ENCODE results near the gene NFIB.
A peak's percentile ranks its signal among the peaks of the same experiment; 100 is the strongest.

NFIB gene

DNA sequence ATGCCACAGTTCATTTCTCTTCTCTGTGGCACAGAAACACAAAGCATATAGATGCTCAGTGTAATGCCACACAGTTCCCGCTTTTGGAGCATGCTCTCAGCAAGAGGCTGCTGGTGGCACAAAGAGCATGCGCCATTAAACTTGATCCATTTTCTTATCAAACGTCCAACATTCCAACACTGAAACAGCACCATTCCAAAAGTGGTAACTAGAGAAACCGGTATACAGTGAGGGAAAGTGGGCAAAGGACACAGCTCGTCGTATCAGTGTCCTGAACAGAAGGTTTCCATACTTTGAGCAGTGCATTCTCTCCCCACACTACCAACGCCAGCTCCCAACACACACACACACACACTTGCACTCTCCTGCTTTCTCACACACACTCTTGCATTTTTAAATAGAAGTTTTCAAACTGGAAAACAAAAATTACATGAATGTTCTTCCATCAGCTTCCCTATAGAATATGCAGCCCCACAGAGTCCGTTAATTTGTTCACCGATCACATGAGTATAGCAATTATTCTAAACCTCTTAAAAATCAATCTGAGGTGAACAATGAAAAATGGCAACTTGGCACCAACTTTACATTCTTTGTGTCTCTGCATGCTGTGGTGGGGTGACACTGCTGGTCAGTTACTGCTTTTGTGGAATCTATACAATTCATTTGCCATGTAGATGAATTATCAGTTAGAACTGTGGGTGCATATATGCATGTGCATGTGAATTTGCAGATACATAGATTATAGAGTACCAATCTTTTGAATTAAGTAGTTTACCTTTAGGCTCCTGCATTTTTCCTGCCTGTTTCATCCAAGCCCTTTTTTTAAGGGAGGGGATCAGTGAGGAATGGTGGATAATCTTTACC lies 5.7 kb downstream of the NFIB start:
- H3K4me1 ChIP-seq (ENCODE audit: control insufficient read depth, insufficient read depth, low read length): peaks cover 10% of the 10 kb centered on the region

DNA sequence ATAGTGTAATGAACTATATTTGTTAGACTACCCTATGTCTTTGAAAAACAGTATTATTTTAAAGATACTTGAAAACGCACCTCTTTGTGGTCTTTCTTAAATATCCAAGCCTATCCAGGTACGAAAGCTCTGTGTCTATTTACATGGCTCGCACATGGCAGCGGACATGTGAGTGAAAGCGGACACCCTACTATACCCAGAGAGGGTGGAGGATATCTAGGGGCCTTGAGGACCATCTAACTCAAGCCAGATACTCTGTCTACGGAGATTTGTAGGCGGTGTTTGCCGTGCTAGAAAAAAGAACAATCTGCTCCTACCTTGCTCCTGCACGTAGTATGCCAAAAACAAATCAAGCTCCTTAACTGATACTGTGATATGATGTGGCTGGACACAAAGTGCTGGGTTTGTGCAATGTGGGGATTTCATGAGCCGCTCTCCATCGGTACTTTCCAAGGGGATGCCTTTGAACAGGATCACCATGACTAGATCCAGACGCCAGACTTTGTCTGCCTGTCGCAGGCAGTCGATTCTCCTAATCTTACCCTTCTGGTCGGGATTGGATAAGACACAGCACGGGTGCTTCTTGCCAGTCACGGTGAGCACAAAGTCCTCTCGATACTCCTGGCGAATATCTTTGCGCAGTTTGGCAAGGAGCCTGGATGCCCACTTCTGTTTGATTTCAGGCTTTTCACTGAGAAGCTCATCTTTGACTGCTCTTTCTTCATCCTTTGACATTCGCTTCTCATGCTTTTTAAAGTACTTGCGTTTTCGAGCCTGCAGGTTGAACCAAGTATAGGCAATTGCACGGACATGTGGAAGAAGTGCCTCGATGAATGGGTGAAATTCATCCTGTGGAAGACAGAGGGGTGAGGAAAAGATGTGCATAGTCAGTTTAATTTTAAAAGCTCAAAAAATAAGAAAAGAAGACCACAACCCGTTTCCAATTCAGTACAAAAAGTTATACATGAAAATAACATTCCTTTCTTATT lies 7.0 kb downstream of the NFIB start:
- peaks cover 19% of the 10 kb centered on the region for H3K4me1 ChIP-seq (ENCODE audit: control insufficient read depth, insufficient read depth, low read length)
- H3K27me3 ChIP-seq (ENCODE audit: control insufficient read depth, insufficient read depth, low read length): no peaks in the 10 kb centered on the region
- H3K36me3 ChIP-seq (ENCODE audit: control insufficient read depth, insufficient read depth, low read length): no peaks in the 10 kb centered on the region
- H3K9me3 ChIP-seq (ENCODE audit: control insufficient read depth, low read length): no peaks in the 10 kb centered on the region
- no peak overlapping the region for H3K4me3 ChIP-seq (ENCODE audit: low read length)
- no peak overlapping the region for H3K9ac ChIP-seq (ENCODE audit: low read length)

More for the DNA sequence above, 5.7 kb downstream of the NFIB start:
- Histone ChIP-seq H3K9me3 (ENCODE audit: control insufficient read depth, low read length) (no peaks in the 10 kb centered on the region), H3K9ac (ENCODE audit: low read length) (peak overlapping the region; percentile 2), H3K4me3 (ENCODE audit: low read length) (peak overlapping the region; percentile 5), H3K36me3 (ENCODE audit: control insufficient read depth, insufficient read depth, low read length) (no peaks in the 10 kb centered on the region), H3K27me3 (ENCODE audit: control insufficient read depth, insufficient read depth, low read length) (no peaks in the 10 kb centered on the region)

DNA sequence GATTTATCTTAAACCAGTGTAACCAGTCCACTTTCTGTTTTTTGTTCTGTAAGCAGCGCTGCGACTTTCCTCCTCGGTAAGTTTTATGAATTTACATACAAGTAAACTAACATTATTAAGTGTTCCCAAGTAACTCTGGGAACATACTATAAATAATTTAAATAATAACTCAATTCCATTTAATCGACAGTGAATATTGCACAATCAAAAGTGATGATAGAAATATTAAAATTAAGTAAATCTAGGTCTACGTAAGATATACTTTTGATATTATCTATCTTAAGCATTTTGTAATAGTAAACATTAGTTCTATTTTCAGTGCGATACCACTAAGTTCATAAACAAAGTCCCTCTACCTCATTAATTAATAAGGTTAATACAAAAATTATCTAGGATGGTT lies 7.8 kb downstream of the NFIB start:
- no peak overlapping the region for H3K4me3 ChIP-seq (ENCODE audit: low read length)
- H3K9me3 ChIP-seq (ENCODE audit: control insufficient read depth, low read length): no peaks in the 10 kb centered on the region
- no peaks in the 10 kb centered on the region for H3K36me3 ChIP-seq (ENCODE audit: control insufficient read depth, insufficient read depth, low read length)
- H3K27me3 ChIP-seq (ENCODE audit: control insufficient read depth, insufficient read depth, low read length): no peaks in the 10 kb centered on the region
- H3K9ac ChIP-seq (ENCODE audit: low read length): no peak overlapping the region
- peaks cover 25% of the 10 kb centered on the region for H3K4me1 ChIP-seq (ENCODE audit: control insufficient read depth, insufficient read depth, low read length)

DNA sequence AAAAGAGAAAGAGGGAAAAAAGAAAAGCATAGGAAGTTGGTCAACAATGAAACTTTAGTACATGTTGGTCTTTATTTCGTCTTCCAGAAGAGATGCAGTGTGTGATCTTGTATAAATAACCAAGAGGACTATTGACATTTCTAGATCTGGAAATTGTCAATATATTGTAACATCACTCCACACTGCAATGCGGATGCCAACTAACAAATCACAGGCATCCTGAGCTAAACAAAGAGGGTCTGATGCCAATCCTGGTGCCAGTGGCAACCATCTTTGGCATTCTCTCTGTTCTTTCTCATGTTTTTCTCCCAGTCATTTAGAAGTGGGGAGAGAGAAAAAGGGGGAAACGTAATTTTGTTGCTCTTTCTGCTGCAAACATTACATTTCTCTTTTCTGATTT lies 9.7 kb downstream of the NFIB start:
- Histone ChIP-seq H3K4me3 (ENCODE audit: low read length) (no peak overlapping the region), H3K9ac (ENCODE audit: low read length) (no peak overlapping the region), H3K4me1 (ENCODE audit: control insufficient read depth, insufficient read depth, low read length) (peaks cover 29% of the 10 kb centered on the region), H3K36me3 (ENCODE audit: control insufficient read depth, insufficient read depth, low read length) (no peaks in the 10 kb centered on the region), H3K9me3 (ENCODE audit: control insufficient read depth, low read length) (no peaks in the 10 kb centered on the region), H3K27me3 (ENCODE audit: control insufficient read depth, insufficient read depth, low read length) (no peaks in the 10 kb centered on the region)

DNA sequence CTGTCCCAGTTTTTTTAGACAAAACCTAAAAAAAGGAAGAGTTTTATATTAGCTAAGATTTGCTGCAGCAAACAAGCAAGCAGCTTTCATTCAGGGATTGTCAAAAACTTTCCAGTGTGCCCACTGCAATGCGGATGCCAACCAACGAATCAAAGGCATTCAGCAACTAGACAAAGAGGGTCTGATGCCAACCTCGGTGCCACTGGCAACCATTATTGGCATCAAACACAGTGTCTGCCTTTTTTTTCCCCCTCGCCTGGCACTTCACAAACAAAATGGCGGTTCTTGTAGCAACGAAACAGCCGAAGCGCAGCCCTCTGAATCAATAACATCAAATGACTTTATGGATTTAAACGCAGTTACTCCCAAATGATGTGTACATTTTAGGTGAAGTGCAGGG lies 10.4 kb downstream of the NFIB start:
- Histone ChIP-seq H3K4me1 (ENCODE audit: control insufficient read depth, insufficient read depth, low read length) (peaks cover 25% of the 10 kb centered on the region), H3K9me3 (ENCODE audit: control insufficient read depth, low read length) (no peaks in the 10 kb centered on the region), H3K4me3 (ENCODE audit: low read length) (no peak overlapping the region), H3K27me3 (ENCODE audit: control insufficient read depth, insufficient read depth, low read length) (no peaks in the 10 kb centered on the region), H3K36me3 (ENCODE audit: control insufficient read depth, insufficient read depth, low read length) (no peaks in the 10 kb centered on the region), H3K9ac (ENCODE audit: low read length) (no peak overlapping the region)

DNA sequence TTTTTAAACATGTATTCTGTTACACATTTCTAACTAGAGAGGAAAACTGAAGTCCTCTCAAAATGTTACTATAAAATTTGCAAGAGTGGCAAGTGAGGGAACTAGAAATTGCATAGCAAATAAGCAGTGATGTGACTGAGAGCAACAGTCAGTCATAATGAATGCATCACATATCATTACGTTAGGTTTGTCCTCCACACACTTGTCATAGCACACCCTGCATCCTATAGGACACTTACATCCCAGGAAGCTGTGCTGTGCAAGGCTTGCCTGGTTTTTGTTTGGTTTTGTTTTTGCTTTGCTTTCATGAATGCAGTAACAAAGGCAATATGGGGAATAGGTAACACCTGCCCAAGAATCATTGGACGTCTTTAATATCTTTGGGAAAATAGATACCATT lies 10.8 kb downstream of the NFIB start:
- Histone ChIP-seq H3K4me3 (ENCODE audit: low read length) (no peak overlapping the region), H3K36me3 (ENCODE audit: control insufficient read depth, insufficient read depth, low read length) (no peaks in the 10 kb centered on the region), H3K9me3 (ENCODE audit: control insufficient read depth, low read length) (no peaks in the 10 kb centered on the region), H3K4me1 (ENCODE audit: control insufficient read depth, insufficient read depth, low read length) (peaks cover 22% of the 10 kb centered on the region), H3K9ac (ENCODE audit: low read length) (no peak overlapping the region), H3K27me3 (ENCODE audit: control insufficient read depth, insufficient read depth, low read length) (no peaks in the 10 kb centered on the region)

DNA sequence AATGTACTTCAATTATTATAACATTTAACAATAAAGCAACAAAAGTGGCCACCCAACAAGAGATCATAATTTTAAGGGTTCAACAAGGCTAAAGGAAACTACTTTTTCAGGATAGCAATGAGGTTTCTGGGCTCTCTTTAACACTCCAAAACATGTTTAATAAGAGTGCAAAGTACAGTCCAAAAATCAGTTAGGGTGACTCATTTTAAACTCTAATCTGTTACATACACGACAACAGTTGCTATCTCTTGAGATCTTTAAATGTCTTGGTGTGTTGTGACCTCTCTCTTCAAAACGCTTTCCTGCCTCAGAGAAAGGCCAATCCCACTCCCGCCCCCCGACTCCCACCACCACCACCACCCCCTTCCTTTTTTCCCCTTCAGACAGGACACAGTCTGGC lies 11.5 kb downstream of the NFIB start:
- Histone ChIP-seq H3K4me1 (ENCODE audit: control insufficient read depth, insufficient read depth, low read length) (peaks cover 22% of the 10 kb centered on the region), H3K36me3 (ENCODE audit: control insufficient read depth, insufficient read depth, low read length) (no peaks in the 10 kb centered on the region), H3K27me3 (ENCODE audit: control insufficient read depth, insufficient read depth, low read length) (no peaks in the 10 kb centered on the region), H3K9ac (ENCODE audit: low read length) (no peak overlapping the region), H3K4me3 (ENCODE audit: low read length) (no peak overlapping the region), H3K9me3 (ENCODE audit: control insufficient read depth, low read length) (no peaks in the 10 kb centered on the region)

DNA sequence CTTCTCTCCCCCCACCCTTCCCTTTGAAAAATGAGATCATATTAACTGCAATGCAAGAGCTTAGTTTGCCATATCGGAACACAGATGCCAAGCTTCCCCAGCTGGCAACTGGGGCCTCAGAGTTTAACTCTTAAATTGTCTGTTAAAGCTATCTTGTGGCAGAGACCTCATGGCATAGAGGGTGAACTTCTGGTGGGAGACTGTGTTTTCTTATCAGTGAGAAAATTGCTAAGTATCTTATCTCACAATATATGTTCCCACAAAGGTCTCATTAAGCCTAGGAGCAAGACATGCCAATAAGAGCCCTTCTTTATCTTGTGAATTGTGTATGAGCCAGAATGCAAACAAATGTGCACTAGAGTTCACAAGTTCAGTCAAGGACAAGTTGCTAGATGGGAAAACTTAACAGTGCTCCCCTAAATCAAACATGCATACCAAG lies 12.3 kb downstream of the NFIB start:
- Histone ChIP-seq H3K4me3 (ENCODE audit: low read length) (no peak overlapping the region), H3K9me3 (ENCODE audit: control insufficient read depth, low read length) (no peaks in the 10 kb centered on the region), H3K27me3 (ENCODE audit: control insufficient read depth, insufficient read depth, low read length) (no peaks in the 10 kb centered on the region), H3K9ac (ENCODE audit: low read length) (no peak overlapping the region), H3K4me1 (ENCODE audit: control insufficient read depth, insufficient read depth, low read length) (peaks cover 30% of the 10 kb centered on the region), H3K36me3 (ENCODE audit: control insufficient read depth, insufficient read depth, low read length) (no peaks in the 10 kb centered on the region)

DNA sequence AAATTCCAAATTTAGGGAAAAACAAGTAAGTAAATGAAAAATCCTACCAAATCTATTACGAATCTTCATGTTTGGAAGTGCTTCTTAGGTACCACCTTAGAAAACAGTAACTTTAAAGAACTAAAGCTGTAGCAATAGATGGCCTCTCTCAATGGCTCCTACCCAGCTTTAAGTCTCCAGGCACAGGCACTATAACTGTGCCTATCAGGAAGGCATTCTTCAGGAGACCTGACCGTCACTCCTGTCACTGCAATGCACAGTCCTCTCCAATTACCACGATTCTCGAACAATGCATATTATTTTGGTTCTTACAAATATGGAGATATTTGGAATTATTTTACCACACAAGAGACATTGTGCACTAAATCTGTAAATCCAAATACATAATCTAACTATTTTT lies 12.9 kb downstream of the NFIB start:
- Histone ChIP-seq H3K36me3 (ENCODE audit: control insufficient read depth, insufficient read depth, low read length) (no peaks in the 10 kb centered on the region), H3K9me3 (ENCODE audit: control insufficient read depth, low read length) (no peaks in the 10 kb centered on the region), H3K9ac (ENCODE audit: low read length) (no peak overlapping the region), H3K4me1 (ENCODE audit: control insufficient read depth, insufficient read depth, low read length) (peaks cover 32% of the 10 kb centered on the region), H3K4me3 (ENCODE audit: low read length) (no peak overlapping the region), H3K27me3 (ENCODE audit: control insufficient read depth, insufficient read depth, low read length) (no peaks in the 10 kb centered on the region)

DNA sequence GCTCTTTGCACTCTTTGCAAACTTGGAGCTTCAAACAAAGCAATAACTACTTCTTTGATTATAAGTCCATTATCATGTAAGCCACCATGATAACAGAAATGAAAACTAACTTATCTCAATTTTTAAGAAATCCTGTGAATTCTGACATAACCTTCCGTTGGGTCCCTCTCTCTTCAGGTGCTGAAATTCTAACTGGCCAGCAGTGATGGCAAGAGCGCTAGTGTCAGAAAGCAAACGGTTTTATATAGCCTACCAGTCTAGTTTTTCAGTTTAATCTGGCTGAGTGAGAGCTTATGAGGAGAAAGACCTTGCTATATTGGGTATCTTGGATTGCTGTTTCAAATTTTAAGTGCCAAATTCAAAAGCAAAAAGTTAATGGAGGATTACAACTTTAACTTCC lies 13.4 kb downstream of the NFIB start:
- H3K36me3 ChIP-seq (ENCODE audit: control insufficient read depth, insufficient read depth, low read length): no peaks in the 10 kb centered on the region
- no peak overlapping the region for H3K4me3 ChIP-seq (ENCODE audit: low read length)
- H3K9ac ChIP-seq (ENCODE audit: low read length): no peak overlapping the region
- no peaks in the 10 kb centered on the region for H3K27me3 ChIP-seq (ENCODE audit: control insufficient read depth, insufficient read depth, low read length)
- H3K4me1 ChIP-seq (ENCODE audit: control insufficient read depth, insufficient read depth, low read length): peaks cover 32% of the 10 kb centered on the region
- H3K9me3 ChIP-seq (ENCODE audit: control insufficient read depth, low read length): no peaks in the 10 kb centered on the region

DNA sequence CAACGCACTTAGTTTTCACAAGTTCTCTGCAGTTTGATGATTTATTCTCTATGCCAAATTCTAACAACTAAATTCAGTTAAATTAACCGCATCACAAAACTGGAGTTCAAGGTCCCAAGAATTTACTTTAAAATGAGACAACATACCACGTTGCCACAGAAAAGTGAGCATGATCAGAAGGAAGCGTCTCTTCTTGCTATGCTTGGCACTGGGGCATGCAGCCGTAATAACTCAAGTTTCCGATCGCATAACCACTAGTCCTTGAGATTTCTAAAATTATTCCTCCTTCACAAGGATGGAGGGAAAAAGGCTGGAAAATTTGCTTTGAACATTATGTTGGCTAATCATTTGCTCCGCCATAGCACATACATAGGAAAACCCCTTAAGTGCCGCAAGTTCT lies 13.9 kb downstream of the NFIB start:
- no peaks in the 10 kb centered on the region for H3K27me3 ChIP-seq (ENCODE audit: control insufficient read depth, insufficient read depth, low read length)
- no peaks in the 10 kb centered on the region for H3K9me3 ChIP-seq (ENCODE audit: control insufficient read depth, low read length)
- H3K4me3 ChIP-seq (ENCODE audit: low read length): no peak overlapping the region
- H3K9ac ChIP-seq (ENCODE audit: low read length): no peak overlapping the region
- H3K4me1 ChIP-seq (ENCODE audit: control insufficient read depth, insufficient read depth, low read length): peaks cover 32% of the 10 kb centered on the region
- H3K36me3 ChIP-seq (ENCODE audit: control insufficient read depth, insufficient read depth, low read length): no peaks in the 10 kb centered on the region

DNA sequence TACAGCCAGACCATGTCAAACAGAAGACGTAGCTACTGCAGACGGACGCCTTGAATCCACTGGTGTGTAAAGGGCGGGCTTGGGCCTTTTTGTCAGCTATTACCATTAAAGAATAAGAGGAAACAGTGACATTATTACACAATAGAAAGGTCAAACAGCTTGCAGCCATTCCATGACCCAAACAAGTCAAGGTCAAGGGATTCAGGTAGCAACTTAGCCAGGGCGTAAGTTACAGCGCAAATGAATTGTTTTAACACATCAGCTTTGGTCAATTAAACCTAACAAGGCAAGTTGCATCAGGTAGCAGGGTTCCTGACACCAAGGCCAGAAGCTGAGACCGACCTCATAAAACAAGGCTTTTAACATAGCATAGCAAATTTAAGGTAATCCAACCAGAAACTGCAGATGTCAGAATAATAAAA lies 15.3 kb downstream of the NFIB start:
- Histone ChIP-seq H3K4me1 (ENCODE audit: control insufficient read depth, insufficient read depth, low read length) (peaks cover 37% of the 10 kb centered on the region), H3K9ac (ENCODE audit: low read length) (no peak overlapping the region), H3K9me3 (ENCODE audit: control insufficient read depth, low read length) (no peaks in the 10 kb centered on the region), H3K36me3 (ENCODE audit: control insufficient read depth, insufficient read depth, low read length) (no peaks in the 10 kb centered on the region), H3K4me3 (ENCODE audit: low read length) (no peak overlapping the region), H3K27me3 (ENCODE audit: control insufficient read depth, insufficient read depth, low read length) (no peaks in the 10 kb centered on the region)

Data from mucosa of stomach (tissue), 1 donor.